NCI-H2171 treated with DMSO at 0.1 percent for 48 hours (cell line): ENCODE measurements around the gene BTN3A1.
A peak's percentile ranks its signal among the peaks of the same experiment; 100 is the strongest.
"Not testable (repeated sequence)": the region's sequence is repeated elsewhere in the genome, so short reads cannot be mapped to it uniquely, and the experiment has no call there.

Experiments used
- DNase-seq: peaks from one replicate; lab custom pipeline; 2025; lab: John Stamatoyannopoulos, UW

The BTN3A1 gene

DNA sequence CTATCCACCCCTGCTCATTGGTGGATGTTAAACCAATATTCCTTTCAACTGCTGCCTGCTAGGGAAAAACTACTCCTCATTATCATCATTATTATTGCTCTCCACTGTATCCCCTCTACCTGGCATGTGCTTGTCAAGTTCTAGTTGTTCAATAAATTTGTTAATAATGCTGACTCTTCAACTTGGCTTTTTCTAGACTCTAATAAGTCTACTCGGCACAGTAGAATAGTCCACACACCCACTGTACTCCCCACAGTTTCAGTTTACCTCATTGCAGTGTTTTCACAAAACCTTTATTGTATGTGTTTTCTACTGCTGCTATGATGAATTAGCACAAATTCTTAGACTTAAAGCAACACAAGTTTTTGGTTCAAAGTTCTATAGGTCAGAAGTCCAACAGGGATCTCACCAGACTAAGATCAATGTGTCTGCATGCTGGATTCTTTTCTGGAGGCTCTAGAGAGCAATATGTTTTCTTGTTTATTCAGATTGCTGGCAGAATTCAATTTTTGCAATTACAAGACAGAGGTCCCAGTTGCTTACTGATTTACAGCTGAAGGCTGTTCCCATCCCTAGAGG lies 13.1 kb downstream of the BTN3A1 start:
- no peak for DNase-seq

DNA sequence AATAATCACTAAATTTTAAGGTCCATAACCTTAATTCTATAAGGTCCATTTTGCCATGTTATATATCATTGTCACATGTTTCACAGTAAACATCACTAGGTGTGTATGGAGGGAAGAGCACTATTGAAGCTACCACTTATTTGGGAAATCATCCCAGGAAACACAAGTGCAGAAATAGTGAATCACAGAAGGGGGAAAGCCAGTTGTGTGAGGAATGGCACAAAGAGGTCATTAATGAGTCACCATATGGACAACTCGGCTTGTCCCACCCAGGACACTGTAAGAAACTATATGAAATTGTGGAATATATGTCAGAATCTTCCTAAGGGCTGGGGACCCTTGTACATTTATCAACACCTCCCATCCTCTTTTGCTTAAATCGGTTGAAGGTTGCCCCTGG lies 13.7 kb downstream of the BTN3A1 start:
- DNase-seq, result no peak

DNA sequence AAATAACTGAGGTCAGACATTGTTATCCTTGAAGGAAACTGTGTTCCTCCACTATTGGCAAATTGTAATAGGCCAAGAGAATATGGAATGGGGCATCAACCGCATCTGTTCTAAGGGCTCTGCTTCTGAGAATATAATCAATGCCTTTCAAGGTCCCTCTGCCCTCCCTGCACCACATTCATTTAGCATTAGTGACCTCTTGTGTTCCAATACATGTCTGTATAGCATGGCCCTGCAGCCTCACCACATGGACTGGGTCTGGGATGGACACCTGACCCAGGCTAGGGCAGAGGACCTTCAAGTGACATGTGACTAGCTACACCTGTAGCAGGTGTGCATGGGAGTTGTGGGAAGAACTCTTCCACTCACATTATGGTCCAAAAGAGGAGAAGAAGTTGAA lies 14.2 kb downstream of the BTN3A1 start:
- DNase-seq, result no peak

DNA sequence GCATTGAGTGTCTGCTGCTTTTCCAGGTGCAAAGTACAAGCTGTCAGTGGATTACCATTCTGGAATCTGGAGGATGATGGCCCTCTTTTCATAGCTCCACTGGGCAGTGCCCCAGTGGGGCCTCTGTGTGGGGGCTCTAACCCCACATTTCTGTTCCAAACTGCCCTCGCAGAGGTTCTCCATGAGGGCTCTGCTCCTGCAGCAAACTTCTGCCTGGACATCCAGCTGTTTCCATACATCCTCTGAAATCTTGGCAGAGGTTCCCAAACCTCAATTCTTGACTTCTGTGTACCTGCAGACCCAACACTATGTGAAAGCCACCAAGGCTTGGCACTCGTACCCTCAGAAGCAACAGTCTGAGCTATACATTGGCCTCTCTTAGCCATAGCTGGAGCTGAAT lies 16.0 kb downstream of the BTN3A1 start:
- DNase-seq, result not testable (repeated sequence)

DNA sequence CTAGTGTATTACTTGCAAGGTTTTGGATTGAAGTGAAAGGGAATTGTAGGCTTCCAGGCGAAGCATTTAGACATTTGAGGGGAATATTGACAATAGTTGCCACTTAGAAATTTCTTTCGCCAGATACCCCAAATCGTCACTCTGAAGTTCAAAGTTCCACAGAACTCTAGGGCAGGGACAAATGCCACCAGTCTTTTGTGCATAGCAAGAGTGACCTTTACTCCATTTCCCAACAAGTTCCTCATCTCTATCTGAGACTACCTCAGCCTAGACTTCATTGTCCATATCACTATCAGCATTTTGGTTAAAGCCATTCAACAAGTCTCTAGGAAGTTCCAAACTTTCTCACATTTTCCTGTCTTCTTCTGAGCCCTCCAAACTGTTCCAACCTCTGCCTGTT lies 16.7 kb downstream of the BTN3A1 start:
- DNase-seq, result not testable (repeated sequence)

DNA sequence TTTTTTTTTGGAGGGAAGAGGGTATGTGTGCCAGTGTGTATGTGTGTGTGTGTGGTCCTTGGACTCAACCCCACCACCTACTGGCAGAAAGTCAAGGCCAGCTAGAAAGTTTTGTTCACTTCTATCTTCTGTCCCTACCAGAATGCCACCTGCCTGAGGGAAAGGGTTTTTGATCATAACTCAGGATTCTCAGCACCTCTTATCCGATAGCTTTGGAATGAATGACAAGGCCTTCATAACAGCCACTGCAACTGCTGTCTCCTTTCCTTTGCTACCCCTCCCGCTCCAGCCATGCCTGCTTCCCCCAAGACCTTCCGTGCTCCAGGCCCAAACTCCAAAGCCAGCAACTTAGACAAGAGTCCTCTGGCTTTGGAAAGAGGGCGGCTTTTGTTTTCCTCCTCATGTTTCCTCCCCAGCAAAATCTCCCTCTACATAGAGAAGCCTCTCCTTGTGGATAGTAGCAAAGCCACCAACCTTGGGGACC lies 18.7 kb downstream of the BTN3A1 start:
- no peak for DNase-seq

DNA sequence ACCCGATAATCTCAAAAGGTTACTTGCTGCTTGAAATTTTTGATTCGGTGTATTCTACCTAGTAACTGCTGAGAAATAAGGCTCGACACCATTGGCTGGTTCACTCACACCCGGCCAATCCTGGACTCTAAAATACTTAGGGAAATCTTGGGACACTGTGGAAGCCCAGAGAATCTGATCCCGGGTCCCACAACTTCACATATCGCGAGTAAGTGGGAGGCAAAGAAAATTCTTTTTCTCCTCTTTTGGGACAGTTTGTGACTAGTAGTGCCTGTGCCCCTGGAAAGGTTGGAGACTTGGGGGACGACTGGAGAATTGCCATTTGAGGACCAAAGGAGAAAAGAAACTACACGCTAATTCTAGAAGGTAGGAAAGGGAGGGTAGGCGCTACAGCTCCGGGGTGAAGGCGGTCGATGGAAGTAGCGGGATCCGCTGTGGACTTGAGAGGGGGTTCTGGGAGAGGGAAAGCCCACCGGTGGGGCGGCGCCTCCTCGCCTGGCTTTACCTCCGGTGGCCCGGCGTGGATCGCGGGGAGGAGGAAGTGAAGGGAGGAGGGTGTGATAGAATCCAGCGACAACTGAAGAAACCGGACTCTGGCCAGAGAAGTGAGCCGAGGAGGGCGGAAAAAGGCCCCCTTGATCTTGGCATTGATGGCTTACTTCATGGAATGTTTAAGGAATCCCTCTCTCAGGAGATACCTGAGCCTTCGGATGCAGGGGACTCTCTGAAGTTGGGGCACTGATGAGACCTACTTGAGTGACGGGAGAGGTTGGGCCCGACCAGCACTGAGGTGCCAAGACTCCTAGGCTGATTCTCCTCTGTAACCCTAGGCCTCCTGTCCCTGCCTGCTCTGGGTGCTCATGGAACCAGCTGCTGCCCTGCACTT lies 19.4 kb downstream of the BTN3A1 start:
- DNase-seq, result peak; percentile 49

DNA sequence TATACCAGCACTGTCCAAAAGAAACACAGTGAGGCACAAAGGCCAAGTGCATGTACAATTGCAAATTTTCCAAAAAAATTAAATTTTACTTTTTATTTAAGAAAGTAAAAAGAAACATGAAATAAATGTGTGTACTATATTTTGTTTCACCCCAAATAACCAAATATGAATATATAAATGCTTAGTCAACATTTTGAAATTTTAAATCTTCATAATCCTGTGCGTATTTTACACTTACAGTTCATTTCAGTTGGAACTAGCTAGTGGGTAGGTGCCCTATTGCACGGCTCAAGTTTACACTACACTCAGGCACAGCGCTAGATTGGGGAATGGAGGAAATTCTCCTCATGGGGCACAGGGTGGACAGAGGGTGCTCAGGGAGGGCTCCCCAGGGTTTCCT lies 20.3 kb downstream of the BTN3A1 start:
- no peak for DNase-seq

DNA sequence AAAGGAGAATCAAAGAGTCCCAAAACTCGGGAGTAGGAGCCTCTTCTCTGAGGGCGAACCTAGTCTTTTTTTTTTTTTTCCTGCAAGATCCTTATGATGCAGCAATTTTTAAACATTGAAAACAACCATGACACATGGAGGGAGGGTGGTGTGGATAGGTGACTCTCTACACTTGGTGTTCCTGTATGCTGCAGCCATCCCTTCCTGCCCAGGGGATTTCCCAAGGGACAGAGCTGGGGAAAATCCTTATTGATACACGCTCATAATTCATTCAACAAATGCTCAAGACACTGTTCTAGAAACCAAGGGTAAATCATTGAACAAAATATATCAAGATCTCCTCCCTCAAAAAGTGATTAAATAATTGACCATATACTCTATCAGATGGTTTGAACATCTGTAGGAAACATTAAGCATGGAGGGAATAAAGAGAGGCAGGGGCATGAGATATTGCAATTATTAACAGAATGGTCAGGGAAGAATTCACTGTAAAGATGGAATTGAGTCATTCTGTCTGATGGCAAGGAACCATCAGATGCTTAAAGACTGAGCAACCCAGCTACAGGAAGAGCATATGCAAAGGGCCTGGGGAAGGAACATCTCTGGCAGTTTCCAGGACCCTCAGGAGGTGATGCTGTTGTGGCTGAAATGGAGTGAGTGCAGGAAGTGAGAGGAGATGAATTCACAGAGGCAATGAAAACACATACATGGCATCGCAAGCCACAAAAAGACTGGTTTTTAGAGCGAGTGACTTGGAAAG lies 24.8 kb downstream of the BTN3A1 start:
- DNase-seq, result no peak

DNA sequence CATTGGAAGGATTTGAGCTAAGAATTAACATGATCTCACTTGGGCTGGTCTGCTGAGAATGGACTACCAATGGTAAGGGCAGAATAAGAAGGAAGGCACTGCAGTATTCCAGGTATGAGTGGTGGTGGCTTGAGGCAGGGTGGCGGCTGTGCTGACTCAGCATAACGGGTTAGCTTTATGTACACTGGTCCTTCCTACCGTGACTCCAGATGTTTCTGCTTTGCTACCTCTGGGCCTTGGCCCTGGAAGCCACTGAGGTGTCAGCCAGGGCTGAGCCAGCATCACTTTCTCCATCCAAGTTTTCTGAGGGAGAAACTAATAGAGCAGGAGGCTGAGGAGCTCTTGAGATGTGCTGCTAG lies 25.4 kb downstream of the BTN3A1 start:
- DNase-seq, result no peak

DNA sequence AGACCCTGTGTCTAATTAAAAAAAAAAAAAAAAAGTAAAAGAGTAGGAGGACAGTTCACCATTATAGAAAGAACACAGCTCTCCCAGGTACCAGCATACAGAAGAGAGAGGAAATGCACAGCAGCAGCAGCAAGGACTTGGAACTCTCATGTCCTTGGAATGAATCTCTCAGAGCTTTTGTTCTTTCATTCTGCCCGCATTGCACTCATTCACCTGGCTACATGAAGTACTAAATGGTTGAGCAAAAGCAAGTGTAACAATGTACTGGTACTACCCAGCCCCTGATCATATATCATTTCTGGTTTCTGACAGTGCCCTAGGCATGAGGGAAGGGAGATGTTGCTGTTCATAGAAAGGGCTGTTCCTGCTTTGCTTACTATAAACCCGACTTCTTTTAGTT lies 26.1 kb downstream of the BTN3A1 start:
- no peak for DNase-seq

DNA sequence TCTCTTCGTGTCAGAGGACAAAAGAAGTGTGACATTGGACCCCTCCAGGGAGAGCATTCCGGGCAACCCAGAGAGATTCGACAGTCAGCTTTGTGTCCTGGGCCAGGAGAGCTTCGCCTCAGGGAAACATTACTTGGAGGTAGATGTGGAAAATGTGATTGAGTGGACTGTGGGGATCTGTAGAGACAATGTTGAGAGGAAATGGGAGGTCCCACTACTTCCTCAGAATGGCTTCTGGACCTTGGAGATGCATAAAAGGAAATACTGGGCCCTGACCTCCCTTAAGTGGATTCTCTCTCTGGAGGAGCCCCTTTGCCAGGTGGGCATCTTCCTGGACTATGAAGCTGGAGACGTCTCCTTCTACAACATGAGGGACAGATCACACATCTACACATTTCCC lies 28.7 kb downstream of the BTN3A1 start:
- DNase-seq, result no peak

DNA sequence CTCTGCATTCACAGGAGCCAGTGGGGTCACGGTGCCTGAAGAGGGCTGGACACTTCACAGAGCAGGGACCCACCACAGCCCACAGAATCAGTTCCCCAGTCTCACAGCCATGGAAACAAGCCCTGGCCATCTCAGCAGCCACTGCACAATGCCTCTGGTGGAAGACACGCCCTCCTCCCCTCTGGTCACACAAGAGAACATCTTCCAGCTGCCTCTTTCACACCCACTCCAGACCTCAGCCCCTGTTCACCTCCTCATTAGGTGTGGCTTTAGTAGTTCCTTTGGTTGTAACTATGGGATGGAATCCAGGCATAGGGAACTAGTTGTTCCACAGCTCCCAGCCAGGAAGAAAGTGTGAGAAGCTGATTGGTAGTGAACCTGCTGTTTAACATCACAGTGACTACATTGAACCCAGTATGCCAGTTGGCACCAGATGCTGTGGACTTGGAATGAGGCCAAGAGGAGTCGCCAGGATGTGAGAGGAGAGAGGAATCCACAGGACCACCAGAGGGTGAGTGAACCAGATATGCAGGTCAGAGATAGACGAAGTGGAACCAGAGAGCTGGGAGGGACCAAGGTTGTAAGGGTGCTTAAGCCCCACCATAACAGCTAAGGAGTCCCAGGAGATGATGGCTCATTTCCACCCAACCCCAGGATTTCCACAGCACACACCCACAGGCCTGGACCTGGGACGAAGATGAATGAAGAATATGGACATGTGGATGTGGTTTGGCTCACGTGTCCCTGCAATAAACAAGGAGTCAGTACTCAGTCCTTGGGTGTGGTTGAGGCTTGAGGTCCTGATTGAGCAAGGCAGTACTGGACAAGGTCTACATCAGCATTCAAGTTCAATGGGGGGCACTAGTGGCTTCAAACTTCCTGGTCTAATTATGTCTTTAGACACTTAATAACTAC lies 29.4 kb downstream of the BTN3A1 start:
- peak; percentile 36 for DNase-seq

DNA sequence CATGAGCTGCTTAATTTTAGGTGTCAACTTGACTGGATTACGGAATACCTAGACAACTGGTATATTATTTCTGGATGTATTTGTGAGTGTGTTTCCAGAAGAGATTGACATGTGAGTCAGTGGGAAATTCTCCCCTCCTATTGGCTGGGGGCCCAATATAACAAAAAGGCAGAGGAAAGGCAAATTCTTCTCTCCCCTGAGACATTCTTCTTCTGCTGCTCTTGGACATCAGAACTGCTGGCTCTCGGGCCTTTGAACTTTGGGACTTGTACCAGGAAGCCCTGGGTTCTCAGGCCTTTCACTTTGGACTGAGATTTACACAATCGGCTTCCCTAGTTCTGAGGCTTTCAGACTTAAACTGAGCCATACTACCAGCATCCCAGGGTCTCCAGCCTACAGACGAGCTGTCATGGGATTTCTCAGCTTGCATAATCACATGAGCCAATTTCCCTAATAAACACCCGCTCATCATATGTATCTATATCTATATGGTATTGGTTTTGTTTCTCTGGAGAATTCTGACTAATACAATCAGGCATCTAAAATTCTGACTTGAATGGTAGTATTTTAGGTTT lies 30.6 kb downstream of the BTN3A1 start:
- DNase-seq, result no peak

DNA sequence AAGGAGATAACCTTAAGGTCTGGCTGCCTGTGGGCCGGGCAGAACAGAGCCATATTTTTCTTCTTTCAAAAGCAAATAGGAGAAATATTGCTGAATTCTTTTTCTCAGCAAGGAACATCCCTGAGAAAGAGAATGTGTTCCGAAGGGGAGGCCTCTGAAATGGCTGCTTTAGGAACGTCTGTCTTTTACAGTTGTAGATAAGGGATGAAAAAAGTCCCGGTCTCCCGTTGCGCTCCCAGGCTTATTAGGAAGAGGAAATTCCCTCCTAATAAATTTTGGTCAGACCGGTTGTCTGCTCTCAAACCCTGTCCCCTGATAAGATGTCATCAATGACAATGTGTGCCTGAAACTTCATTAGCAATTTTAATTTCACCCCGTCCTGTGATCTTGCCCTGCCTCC lies 31.6 kb downstream of the BTN3A1 start:
- not testable (repeated sequence) for DNase-seq

DNA sequence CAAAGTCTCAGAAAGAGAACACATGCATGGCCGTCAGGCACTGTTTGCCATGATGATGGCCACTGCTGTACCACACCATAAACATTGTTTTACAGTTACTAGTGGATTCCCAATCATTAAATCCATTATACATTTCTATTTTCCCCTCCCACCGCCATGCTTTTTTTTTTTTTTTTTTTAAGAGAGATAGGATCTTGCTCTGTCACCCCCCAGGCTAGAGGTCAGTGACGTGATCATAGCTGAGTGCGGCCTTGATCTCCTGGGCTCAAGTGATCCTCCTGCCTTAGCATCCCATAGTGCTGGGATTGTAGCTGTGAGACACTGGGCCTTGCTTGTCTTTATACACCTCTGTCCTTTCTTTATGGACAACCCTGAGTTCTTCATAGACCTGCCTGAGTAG lies 33.9 kb downstream of the BTN3A1 start:
- no peak for DNase-seq

DNA sequence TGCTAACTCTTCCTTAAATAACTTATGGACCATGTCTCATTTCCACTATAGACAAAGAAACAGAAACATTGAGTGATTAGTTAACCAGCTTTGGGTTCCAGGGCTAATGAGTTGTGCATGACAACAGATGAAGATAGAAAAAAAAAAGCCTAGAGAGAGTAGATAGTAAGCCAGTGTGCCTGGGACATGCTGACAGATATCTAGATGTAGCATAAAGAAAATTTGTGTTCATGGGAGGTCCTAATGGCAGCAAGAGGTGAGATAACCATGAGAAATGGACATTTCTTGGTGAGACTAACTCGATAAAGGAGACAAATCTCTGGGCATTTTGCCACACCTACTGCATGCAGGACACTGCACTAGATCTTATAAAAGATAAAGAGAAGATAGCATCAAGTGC lies 35.5 kb downstream of the BTN3A1 start:
- no peak for DNase-seq

DNA sequence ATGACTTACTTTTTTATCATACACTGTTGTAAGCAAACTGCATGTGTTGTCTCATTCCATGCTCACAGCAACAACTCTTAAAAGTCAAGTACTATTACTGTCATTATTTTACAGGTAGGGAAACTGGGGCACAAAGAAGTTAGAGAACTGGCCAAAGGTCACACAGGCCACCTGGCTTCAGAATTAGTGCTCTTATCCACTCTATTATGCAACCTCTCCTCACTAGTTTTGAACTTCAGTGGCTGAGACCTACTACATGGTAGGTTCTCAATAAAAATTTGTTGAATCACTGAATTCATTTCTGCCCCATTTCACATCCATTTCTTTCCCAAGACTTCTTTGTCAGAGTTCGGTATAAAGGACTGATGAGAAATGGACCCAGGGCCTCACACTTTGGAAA lies 35.9 kb downstream of the BTN3A1 start:
- no peak for DNase-seq

DNA sequence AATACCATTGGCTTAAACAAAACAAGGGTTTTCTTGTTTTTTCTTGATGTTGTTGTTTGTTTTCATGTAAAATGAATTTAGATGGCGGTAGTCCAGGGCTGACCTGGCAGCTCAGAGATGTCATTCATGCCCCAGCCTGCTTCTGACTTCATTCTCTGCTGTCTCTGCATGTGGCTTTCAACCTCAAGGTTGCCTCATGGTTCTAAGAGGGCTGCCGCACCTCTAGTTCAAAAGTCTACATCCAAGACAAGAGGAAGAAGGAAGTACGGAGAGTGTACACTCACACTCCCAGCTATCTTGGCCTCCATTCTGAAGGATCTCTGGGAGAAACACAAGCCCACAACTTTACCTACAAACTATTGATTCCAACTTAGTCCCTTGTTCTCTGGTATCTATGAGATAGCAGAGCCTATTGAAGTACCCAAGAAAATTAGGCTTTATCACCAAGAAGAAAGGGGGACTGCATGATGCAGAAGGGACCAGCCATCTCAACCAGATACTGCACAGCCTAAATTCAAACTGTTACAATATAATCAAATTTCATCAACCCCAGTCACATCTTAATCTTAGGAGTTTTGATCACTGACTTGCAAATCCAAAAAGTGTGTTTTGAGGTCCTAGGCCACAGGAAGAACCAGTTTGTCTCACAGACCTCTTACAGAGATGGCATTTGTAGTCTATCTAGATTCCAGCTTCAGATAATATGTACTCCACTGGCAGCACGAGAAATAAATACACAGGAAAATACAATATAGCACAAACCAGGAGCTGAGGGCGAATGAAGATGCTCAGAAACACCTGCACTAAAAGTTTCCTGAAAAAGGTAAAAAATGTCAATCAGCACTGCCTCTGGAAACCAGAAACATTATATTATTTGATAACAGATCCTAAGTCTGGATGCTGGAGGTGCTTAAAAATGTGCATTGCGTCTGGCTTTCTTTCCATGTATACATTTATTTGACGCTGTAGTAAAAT lies 37.4 kb downstream of the BTN3A1 start:
- DNase-seq, result no peak

DNA sequence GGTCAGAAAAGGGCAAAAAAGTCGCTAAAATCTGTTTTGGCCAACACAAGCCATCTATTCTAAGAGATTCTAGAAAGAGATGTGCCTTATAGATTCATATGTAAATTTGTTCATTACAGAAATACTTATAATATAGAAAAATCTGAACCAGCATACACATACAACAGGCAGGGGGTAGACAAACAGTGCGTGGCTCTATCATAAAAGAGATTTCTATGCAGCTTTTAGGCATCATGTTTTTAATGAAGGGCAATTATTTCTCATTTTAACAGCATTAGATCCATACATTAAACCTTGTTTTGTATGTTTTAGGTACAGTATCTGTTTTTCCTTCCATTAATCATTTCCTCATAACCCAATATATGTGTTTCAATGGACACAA lies 38.9 kb downstream of the BTN3A1 start:
- no peak for DNase-seq
